Stimulated activated CD8-positive, alpha-beta memory T cell treated with anti-CD3 and anti-CD28 coated beads, Interleukin-15, amount 100 ng/mL, for 48 hours (primary cell): ENCODE data around the gene PDE10A.
"Not testable (repeated sequence)": the region's sequence is repeated elsewhere in the genome, so short reads cannot be mapped to it uniquely, and the experiment has no call there.

ENCODE experiments used
- DNase-seq, 2 donors: peaks; one replicate each; pipeline ENCODE4 v3.0.0-alpha.2; 2020; ENCODE audit warnings: low read depth in 2 of 2

The PDE10A gene

GRCh38 chr6:165587206-165587605 lies 75.8 kb downstream of the PDE10A start:
- no peak for DNase-seq

DNA sequence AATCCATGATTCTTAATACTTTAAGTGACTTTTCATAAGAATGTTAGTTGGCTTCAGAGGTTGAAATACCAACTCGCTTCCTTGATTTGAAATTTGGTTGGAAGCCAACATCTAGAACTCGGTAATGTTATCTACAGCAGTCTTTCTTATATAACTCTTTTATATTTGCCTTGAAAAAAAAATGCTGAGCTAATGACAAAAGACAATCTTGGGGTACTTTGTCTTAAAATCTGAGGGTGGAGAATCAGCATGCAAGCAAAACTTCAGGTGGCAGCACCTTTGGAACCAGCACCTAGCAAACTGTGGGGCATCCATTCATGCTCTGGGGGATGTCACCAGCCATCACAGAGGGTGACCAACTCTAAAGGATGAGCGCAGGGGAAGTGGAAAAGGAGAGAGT lies 76.3 kb downstream of the PDE10A start:
- DNase-seq, result no peak

DNA sequence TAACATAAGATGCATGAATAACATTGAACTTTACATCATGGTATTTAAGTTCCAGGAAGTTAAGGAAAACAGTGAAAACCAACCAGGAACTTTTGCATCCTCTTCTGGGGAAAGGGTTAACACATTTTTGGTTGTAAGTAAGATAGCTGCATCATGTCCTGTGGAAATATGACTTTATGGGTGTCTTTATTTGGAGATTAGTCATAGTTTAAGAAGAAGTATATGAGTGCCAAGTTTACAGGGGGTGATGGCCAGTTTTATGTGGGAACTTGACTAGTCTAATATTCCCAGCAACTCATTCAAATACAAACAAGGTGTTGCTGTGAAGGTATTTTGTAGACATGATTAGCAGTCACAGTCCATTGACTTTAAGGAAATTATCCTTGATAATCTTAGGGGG lies 78.0 kb downstream of the PDE10A start:
- no peak for DNase-seq

- no peak for DNase-seq
Measured at GRCh38 chr6:165584541-165584940, 78.5 kb downstream of the PDE10A start.

DNA sequence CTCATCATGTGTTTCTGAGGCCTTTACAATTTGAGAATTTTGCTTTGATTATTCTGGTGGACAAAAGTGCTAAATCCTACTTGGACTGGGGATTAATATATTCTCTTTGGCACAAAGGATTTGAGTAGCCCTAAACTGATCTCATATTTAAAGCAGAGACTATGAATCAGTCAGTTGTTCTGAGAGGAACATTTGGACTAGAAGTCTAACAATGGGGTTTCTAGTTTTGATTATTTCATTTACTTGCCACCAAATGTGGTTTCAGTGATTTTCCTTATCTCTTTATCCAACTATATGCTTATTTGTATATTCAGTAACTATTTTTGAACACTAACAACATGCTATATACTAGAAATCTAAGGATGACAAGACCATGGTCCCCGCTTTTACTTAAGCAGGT lies 81.4 kb downstream of the PDE10A start:
- DNase-seq, result no peak

- no peak for DNase-seq
Measured at GRCh38 chr6:165580136-165580535, 82.9 kb downstream of the PDE10A start.

DNA sequence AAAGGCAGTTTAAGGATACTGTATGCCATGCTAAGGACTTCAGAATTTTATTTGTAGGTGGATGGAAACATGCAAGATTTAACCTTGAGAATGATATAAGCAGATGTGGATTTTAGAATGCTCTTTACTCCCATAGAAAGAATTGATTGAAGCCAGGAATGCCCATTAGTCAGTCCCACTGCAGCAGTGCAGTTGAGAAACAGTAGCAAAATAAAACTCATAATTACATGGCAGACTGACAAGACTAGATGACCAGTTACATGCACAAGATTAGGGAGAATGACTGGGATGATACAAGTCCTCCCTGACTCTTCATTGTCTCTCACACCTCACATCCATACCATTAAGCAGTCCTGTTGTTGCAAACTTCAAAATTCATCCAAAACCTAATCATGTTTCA lies 83.9 kb downstream of the PDE10A start:
- no peak for DNase-seq

DNA sequence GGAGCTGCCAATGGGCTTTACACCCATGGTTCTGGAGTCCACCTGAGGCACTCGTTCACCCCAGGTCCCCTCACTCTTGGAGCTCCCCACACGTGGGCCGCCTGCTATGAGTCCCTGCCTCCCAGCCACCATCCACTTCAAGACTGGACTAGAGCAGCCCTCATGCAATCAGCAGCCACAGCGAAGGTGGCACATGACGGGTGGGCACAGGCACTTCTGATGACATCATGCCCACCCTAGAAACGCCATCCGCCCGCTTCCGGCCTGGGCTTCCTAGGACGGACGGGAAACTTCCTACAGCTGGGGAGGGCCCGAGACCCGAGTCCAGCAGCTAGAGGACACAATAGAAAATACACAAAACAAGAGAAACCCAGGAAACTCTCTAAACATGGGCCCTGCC lies 85.5 kb downstream of the PDE10A start:
- DNase-seq, result no peak

- DNase-seq, result no peak
Measured at GRCh38 chr6:165575158-165575549, 87.9 kb downstream of the PDE10A start.

- DNase-seq, result no peak
Measured at GRCh38 chr6:165574220-165575157, 88.6 kb downstream of the PDE10A start.

DNA sequence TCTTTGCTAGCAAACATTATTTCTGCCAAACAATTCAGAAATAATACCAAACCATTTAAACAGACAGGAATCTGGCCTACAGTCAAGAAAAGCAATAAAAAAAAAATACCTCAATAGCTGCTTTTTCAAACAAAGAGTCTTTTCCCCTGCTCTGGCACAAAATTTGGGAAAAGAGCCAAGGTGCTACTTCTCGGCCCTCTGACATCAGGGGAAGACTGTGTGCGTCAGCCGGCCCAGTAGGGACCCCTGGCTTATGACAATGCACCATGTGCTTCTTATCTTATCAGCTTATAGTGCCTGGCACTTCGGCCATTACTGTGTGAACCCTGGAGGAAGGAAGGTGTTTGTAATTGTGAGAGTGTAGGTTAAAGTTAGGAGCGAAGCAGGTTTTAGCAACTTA lies 89.4 kb downstream of the PDE10A start:
- DNase-seq, result no peak

DNA sequence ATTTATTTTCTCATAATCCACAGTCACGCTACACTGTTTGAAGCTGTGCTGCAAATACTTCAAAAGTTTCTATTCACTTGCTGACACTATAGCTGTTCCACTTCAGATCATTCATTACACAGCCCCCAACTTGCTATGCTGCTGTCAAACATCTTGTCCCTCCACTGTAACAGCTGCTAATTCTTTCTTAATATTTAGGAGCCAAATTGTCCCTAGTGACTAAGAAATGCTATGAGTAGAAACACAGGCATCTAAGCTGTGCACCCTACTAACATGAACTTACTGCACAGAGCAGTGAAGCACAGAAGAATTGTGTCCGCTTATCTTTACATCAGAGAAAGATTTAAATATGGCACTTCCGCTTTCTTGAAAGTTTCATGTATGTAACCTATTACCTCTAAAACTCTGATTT lies 91.3 kb downstream of the PDE10A start:
- DNase-seq, result no peak

- DNase-seq, result no peak
Measured at GRCh38 chr6:165571068-165571682, 91.9 kb downstream of the PDE10A start.

- no peak for DNase-seq
Measured at GRCh38 chr6:165568326-165568725, 94.7 kb downstream of the PDE10A start.

DNA sequence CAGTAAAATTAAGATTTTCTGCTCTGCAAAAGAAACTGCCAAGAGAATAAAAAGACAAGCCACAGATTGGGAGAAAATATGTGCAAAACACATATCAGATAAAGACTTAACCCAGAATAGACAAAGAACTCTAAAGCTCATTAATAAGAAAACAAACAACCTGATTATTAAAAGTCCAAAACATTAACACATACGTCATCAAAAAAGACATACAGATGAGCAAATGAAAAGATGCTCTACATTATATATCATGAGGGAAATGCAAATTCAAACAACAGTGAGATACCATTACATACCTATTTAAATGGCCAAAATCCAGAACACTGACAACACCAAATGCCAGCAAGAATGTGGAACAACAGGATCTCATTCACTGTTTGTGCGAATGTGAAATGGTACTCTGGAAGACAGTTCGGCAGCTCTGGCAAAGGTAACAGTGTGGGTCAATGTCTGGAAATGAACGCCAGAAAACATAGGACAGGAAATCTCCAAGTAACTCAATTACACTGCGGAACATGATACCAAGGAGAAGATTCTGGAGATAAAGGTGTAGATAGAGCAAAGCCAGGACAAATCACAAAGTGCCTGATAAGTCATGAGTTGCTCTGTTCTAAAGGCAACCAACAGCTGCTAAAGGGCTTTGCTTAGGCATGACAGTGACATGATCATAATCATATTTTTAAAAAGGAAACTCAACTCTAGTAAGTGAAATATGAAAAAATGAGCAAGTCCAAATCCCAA lies 96.8 kb downstream of the PDE10A start:
- DNase-seq, result no peak

DNA sequence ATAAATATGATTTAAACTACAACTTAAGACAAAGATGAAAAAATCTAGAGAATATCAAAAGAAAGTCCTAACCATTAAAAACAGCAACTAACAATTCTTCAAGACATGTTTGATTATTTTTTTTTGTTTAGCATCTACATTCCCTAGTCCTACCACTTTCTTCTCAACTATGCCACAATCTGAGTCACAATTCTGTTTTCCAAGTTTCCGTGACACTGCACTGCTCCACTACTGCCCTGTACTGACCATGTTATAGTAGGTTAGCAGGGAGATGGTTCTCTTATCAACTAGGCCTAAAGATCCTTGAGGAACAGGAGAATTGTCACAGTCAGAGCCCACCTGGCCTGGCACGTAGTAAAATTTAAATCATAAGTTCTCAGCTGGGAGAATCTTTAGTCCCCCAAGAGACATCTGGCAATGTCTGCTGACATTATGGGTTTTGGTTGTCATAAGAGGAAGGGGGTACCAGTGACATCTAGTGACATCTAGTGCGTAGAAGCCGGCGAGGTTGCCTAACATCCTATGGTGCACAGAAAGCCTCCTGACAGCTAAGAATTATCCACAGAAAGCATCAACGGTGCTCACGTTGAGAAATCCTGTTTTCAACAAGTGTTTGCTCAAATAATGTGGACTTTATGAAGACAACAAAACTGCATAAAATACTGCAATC lies 100.5 kb downstream of the PDE10A start:
- DNase-seq, result no peak

DNA sequence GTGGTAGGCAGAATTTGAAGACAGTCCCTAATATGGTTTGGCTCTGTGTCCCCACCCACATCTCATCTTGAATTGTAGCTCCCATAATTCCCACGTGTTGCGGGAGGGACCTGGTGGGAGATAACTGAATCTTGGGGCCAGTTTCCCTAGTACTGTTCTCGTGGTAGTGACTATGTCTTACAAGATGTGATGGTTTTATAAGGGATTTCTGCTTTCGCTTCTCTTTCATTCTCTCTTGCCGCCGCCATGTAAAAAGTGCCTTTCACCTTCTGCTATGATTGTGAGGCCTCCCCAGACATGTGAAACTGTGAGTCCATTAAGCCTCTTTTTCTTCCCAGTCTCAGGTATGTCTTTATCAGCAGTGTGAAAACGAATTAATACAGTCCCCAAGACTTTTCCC lies 103.4 kb downstream of the PDE10A start:
- no peak for DNase-seq

DNA sequence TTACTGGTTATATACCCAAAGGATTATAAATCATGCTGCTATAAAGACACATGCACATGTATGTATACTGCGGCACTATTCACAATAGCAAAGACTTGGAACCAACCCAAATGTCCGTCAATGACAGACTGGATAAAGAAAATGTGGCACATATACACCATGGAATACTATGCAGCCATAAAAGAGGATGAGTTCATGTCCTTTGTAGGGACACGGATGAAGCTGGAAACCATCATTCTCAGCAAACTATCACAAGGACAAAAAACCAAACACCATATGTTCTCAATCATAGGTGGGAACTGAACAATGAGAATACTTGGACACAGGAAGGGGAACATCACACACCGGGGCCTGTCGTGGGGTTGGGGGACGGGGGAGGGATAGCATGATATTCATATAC lies 104.9 kb downstream of the PDE10A start:
- not testable (repeated sequence) for DNase-seq

DNA sequence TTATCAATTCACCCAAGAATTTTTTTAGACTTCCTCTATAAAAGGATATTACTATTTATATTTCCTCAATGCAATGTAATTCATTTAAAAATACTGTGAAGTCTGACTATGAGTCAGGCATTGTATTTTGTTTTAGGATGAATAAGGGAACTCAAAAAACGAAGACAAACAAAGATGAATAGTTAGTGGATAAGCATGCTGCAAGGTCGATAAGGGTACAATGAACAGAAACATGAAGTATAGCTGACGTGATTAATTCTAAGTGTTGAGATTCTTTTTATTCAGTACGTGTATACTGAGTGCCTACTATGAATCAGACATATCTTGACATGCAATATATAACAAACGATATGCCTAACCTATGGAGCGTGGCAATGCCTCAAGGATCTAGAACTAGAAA lies 105.4 kb downstream of the PDE10A start:
- no peak for DNase-seq

DNA sequence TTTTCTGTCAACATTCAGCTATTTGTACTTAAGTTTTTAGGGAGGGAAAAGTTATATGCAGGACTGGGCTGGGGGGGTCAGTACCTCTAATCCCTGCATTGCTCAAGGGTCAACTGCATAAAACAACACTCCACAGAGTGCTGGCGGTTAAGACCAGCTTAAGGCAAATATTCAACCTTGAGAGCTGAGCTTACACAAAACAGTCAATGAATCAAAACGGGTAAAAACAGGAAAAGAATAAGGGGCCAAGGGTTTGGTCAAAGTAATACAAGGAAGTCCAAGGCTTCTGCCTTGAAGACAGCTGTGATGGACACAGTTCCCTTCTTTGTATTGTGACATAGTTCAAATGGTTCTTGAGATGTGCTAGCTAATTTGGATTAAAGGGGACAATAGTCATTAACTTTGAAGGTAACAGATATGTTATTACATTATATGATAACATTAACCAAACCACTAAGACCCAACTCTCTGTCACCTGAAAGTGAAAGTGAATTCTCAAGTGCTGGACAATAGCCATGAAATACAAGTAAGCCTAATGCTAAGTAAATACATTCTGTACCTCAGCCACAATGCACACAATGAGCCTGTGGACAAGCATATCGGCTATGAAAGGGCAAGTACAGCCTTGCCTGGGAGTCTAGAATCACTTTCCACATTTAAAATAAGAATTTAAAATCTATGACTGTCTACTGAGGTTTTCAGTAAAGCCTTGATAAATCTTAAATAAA lies 106.8 kb downstream of the PDE10A start:
- no peak for DNase-seq

GRCh38 chr6:165554644-165555043 lies 108.4 kb downstream of the PDE10A start:
- not testable (repeated sequence) for DNase-seq
